Fibroblast of skin of right biceps (primary cell): ENCODE results near the gene OMA1.
A peak's percentile ranks its signal among the peaks of the same experiment; 100 is the strongest.
"Not testable (repeated sequence)": the region's sequence is repeated elsewhere in the genome, so short reads cannot be mapped to it uniquely, and the experiment has no call there.

Source experiments
- DNase-seq: peaks from one replicate; pipeline ENCODE4 v3.0.0-alpha.2; 2013

The OMA1 gene

DNA sequence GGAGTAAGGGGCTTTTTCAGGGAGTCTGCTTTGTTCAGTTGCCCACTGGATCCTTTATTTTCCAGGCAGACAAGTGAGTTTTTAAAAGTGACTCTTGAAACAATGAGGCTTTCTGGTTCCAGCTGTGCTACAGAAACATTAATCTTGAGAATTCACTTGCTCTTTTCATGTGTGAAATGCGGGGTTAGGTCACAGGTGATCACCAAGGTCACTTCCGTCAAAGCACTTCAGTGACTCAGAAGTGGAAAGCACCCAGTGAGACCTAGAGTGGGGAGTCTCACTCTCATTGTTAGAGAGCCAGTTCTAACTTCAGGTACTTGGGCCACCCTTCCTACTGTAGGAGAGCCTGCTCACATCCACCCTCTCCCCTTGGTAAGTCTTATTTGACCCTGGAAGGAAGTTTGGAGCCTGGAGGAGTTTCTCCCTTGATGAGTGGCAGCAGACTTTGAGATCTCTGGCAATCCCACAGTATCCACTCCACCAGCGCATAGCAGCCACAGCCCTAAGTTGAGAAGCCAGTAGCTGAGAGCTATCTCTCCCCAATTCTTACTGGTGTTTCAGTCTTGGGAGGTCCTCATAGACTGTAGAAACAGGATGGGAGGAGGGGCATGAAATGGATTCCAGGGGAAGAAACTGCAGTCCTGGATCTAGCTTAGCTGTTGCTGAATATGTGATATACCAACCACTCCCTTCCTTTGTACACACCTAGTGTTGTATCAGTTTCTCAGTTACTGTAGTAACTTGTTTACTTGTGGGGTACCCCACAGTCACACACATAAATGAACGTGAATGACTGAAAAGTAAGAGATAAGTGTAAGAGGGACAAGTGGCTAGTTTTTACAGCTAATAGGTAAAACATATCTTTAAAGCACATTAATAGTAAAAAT lies 27.4 kb upstream of the OMA1 start:
- DNase-seq = no peak

DNA sequence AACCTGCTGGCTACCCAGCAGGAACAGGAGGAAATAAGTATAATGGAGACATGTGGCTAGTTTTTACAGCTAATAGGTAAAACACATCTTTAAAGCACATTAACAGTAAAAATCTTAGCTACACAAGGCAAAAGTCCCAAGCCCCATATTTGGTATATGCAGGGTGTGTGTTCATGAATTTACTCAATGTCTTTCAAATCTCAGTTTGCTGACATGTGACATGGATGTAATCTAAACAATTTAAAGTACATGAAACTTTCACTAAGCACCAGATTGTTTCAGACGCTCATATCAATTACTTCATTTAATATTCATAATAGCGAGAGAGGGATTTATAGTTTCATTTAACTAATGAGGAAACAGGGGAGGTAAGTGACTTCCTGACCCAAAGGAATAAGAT lies 26.6 kb upstream of the OMA1 start:
- no peak for DNase-seq

DNA sequence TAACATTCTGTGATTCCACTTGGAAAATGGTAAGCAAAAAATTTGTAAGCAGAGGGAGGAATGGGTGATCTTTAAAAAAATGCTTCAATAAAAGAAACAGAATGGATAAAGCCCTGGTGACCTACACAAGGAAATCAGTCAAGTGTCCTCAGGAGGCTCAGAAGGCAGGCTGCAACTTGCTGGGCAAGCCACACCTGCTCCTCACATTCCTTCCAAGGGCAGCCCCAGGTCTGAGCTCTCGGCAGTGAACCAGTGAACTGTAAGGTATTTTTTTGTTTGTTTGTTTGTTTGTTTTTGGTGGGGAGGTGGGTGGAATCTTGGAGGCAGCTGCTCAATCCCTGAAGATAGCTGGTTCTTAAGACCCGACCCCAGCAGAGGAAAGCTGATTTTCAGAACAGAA lies 26.2 kb upstream of the OMA1 start:
- no peak for DNase-seq

DNA sequence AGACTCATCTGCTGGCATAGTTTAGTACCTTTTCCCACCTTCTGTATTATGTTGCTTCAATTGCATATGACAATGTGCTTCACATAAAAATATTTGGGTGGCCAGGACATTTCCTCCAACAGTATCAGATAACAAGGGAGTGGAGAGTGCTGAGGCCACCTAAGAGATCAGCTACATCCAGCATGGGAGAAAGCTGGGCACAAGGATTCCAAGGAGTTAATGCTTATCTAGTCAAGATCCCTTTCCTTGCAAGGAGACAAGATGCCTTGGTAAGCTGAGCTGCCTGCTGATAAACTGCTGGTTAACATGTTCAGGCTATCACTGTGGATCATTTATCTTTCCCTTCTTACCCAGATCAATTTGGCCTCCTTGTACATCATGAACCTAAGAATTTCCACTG lies 25.1 kb upstream of the OMA1 start:
- no peak for DNase-seq

DNA sequence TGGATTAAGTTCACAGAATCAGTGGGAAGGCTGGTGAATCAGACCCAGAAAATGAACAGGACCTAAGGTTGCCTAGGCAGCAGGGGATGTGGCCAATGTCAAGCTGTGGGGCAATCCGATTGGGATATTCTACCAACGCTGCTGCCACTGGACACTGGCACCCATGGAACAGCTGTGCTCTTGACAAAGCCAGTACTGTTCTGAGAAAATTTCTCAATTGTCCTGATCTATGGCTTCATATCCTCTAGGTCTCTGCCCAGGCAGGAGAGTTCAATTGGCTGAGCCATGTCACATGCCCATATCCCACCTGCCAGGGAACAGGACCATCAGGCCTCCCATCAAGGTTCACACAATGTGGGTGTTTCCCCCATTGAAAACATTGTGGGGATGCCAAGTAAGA lies 24.3 kb upstream of the OMA1 start:
- no peak for DNase-seq

DNA sequence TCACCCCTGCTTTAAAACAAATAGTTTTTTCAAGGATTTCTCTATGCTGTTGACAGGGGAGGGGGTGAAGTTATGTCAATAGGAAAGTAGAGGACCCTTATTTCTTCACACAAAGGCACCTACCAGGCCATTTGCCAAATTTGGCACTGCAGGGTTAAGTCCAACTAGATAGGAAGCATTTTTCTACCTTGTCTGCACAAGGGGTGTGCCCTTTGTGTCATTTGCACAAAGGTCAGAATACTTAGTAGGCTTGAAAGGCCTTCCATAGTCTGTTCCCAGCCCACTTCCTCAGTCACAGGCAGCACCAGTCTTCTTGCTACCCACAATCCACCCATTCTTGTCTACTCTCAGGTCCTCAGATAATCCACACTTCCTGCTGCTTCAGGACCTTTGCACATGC lies 23.6 kb upstream of the OMA1 start:
- no peak for DNase-seq

DNA sequence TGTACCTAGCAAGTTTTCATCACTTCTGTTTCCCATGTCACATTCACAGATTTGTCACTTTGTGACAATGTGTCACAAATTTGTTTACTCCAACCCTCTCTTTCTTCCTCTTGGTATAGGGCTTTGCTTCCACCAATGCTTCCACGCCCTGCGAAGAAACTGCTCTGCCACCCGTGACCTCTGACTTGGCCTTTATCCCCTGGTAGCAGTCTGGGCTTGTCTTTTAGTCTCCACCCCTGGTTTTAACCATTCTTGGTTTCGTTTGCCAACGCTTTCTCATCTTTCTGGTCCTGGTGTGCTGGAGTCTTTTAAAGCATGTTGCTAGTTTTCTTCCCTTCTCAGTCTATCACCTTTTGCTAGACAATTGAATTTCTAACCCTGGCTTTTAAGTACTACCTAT lies 22.4 kb upstream of the OMA1 start:
- DNase-seq = no peak

DNA sequence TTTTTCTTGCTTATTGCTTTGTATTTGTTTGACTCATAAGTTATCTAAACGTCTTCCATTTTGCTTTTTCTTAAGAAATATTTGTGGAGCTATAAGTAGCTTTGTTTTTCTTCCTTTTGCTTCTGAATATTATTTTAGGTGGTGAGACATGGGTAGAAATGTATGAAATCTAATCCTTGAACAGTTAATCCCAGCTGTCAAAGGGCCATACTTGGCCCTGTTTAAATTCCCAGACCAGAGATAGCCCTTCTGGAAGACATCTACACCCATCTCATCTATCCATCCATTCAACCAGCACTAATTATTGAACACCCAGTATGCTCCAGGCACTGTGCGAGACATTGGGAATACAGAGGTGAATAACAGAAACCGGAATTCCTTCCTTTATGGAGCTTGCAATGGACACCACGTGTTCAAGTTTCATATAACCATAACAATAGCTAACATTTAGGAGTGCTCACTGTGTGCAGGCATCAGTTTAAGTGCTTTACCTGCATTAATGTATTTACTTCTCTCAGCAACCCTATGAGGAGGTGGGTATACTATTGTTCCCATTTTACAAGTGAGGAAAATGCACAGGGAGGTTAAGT lies 21.8 kb upstream of the OMA1 start:
- no peak for DNase-seq

DNA sequence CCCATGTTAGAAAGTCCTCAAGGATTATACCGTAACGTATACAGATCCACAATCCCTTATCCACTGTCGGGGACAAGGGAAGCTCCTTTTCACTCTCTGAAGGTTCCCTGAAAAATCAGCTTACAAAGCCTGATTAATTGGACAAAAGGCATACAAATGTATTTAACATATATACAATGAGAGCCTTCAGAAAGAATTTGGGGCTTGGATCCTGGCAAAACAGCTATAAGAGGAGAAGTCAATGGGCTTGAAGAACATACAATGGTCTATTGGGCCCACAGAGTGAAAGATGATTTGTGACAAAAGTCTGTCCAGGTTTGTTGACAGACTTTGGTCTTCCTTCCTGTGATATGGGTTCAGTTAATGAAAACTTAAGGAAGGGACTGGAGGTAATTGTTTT lies 19.8 kb upstream of the OMA1 start:
- no peak for DNase-seq

DNA sequence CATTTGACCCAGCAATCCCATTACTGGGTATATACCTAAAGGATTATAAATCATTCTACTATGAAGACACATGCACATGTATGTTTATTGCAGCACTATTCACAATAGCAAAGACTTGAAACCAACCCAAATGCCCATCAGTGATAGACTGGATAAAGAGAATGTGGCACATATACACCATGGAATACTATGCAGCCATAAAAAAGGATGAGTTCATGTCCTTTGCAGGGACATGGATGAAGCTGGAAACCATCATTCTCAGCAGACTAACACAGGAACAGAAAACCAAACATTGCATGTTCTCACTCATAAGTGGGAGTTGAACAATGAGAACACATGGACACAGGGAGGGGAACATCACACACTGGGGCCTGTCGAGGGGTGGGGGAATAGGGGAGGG lies 17.2 kb upstream of the OMA1 start:
- DNase-seq = not testable (repeated sequence)

DNA sequence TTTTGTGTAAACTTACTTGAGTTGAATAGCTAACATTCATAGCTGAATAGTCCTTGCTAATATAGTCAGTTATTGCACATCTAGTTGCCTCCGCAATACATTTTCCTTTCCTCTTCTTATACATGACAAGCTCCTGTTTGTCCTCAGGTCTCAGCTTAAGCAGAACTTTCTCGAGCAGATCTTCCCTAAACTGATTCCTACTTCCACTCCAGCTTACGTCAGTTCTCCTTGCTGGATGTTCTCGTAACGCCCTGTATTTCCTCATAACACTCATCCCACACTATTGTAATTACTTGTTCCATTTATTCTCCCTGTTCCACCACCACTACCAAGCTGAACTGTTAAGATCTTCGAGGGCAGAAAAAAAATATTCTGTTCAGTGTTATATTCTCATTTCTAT lies 15.1 kb upstream of the OMA1 start:
- DNase-seq = no peak

DNA sequence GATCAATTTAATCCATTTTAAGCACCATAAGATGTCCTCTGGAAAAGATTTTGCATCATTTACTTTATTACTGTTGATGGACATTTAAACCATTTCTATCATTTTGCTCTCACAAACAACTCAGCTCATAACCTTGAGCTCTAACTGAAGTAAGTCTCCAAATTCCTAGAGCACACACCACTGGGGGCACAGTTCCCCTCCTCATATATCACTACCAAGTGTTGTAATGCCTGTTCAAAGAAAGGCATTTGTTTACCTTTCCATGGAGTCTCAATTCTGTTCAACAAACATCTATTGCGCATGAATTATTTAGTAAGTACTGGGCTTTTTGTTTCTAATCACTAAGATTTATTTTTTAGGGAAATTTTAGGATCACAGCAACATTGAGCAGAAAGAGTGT lies 8.9 kb upstream of the OMA1 start:
- DNase-seq = no peak

DNA sequence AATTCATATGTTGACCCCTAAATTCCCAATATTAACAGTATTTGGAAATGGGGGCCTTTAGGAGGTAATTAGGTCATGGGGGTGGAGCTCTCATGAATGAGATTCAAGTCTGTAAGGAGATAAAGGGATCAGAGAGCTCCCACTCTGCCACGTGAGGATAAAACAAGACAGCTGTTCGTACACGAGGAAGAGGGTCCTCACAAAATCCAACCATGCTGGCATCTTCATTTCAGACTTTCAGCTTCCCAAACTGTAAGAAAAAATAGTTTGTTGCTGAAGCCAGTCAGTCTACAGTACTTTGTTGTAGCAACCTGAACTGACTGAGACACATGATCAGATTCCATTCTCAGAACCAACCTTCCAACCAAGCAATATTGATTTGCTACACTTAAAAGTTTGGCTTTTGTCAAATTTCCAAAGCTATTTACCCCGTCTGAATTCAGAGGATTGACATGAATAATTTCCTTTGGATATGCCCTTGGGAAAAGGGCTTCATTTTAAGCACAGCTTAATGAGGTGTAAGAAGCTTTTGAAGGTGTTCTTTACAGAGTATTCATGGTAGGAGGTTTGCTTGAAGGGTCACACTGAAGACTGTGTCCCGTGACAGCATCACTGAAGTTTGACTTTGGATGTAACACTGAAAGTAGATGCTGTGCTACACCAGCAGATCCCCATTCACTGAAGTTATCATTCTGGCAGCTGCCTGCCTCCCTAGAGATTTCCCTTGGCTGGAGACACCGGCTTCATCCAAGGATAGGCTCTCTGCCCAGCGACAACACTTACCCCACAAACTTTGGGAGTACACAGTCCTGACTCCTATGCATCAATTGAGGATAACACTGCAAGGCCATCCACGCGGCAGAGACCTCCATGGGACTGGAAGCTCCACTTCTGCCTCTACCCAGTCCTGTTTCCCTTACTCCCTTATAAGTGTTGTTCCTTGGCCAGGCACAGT lies 4.9 kb upstream of the OMA1 start:
- DNase-seq = no peak

DNA sequence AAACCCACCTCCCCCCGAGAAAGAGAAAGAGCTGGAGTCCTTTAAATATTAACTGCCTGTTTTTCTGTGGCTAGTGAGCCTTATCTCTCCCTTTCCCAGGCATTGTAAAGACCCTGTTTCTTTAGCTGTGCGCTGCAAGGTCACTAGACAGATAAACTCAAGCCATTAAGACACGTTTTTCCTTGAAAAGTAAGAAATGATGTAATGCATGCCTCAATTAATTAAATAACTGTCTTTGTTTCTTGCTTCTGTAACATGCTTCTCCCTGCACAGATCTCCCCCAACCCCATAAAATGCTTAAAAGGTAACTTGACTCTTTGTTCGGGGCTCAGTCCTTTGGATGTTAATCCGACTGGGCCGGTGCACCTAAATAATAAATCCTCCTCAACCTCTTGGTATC lies 2.8 kb upstream of the OMA1 start:
- not testable (repeated sequence) for DNase-seq

DNA sequence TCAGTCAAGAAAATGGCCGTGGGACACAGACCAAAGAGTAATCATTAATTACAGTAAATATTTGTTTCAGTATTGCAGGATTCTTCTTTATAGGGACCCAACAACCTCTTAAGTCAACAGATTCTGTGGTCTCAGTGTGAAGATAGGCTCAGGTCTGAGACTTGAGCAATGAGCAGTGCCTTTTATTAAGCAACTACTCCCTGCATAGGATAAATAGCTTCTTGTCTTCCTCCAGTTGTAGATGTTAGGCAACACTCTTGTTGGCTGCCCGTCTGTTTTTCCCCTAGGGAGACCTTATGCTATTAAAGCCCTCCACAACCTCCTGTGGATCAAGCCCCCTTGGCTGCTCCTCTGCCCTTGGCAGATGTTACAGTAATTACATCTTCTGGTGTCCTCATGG lies 1.8 kb upstream of the OMA1 start:
- no peak for DNase-seq

DNA sequence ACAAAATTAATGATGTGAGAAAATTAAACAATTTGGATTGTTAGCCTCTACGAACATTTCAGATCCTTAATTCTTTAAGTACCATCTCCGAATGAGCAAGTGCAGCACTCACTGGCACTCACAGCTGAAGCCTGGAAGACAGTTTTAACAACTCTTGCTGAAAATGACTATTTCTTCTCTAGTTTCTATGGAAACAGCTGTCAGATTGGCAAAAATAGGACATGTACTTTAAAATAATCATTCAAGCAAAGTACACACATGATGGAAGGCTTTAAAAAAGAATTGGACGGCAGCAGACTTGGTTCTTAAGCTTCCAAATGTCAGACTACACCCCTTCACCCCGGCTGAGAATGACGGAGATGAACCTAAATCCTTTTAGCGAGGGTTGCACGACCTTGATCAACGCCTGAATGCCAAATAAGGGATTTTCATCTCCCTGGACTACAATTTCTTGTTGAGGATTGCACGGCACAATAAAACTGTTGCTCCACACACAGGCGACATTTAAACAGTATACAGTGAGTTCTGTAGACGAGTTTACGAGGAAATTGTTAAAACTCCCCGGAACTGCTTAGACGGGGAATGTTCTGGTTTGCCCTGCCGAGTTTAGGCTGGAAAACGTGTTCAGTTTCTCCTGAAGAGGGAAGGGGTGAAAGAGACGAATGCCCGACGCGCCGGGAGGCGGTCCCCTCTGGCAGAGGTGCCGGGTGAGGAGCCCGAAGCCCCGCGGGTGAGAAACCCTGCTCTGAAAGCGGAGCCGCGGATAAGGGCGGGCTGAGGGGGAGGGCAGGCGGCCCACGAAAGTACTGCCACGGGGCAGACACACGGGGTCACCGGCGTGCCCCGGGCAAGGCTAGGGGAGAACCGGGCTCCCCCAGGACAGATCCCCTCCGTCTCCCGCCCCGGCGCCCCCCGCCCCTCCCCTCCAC lies 671 bp downstream of the OMA1 start:
- DNase-seq = peak; percentile 78

DNA sequence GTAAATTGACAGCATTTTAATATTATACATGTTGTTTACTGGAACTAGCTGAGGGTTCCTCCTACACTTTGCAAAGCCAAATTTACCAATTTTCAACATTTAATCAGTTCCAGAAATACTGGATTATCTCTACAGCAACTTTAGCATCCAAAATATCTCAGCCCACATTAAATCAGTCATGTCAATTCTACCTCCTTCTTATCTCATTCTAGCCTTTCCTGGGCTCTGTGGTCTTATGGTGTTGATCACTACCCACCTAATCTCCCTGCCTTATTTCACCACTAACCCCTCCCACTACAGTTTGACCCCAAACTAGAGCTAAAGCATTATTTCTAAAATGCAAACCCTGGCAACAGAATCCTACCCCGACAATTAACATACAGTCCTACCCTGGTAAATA lies 3.3 kb downstream of the OMA1 start:
- DNase-seq = no peak

DNA sequence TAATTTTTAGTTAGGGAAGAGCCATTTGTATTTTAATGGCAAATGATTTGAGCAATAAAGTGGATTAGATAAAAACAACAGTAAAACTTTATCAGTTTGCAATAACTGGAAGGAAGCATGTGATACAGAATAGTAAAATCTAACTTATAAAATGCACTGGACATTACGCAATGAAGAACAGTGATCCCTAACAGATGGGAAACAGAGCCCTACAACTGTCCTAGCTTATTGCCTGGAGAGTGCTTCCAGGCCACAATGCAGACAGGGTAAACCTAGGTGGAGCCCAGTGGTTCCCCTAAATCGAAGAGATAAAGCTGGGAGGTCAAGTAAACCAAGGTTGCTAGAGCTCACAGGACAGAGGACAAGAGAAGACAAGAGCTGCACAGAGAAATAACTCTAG lies 7.0 kb downstream of the OMA1 start:
- no peak for DNase-seq

DNA sequence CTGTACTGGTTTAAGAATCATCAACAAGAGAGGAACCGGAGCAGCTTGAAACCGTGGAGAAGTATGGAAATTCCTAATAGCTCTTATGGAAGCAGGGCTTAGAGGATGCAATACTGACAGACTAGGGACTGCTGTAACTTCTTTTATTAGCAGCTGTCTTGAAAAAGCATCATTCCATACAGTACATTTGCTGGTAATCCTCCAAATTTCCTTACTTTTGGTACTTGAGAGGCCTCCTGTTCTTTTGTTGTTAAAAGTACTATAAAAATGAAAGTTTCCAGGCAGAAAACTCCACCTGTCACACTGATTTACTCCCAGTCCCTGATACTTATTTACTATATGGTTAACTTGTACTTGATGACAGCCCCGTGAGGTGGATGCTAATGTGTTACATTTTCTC lies 7.7 kb downstream of the OMA1 start:
- DNase-seq = no peak

DNA sequence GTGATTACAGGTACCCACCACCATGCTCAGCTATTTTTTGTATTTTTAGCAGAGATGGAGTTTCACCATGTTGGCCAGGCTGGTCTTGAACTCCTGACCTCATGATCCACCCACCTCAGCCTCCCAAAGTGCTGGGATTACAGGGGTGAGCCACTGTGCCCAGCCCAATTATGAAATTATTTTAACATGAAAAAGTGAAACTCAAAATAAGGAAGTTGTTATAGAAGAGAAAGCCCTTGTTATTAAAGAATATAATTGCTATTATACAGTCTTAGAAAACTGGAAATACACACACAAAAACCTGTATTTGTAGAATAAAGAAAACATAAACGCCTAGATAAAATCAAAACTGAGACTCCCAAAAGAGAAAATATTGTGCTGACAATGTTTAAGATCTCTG lies 14.7 kb downstream of the OMA1 start:
- DNase-seq = not testable (repeated sequence)

DNA sequence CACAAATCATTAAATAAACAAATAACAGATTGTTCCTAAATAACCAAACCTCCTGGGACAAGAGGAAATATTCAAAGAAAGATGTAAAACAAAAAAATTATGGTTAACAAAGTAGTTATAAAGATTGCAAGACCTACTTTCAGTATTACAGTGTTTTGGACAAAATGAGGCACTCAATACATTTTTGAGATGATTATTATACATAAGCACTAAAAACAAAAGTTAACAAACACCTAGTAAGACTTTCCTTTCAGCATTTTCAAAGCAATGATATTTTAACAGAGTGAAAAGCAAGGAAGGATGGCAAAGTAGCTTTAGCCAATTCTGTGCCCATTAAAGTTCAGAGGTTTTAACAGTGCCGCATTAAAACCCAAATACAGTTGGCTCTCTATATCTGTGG lies 17.2 kb downstream of the OMA1 start:
- DNase-seq = no peak

DNA sequence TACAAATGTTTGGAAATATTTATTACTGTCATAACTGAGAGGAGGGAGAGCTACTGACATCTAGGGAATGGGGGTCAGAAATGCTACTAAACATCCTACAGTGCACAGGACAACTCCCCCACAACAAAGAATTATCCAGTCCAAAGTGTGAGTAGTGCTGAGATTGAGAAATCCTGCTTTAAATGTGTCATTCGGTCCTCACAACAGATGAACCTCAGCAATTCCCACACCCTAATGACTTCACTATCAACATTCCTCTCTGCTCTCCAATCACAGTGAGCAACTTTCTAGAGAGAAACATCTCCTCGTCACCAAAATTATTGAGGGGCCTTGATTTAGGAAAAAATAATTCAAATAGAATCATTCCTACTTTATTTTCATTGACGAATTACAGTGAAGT lies 18.0 kb downstream of the OMA1 start:
- peak; percentile 64 for DNase-seq
